Measurements from ENCODE around the gene ST6GALNAC3. TPM values are rescaled to one million over a fixed set of nuclear protein-coding genes. Genes with fewer than 3 reads are reported as not detected.

ST6GALNAC3 gene
- total and polyA plus RNA-seq, 2 donors from 2014 or later, result 8.8 to 15.8 TPM

DNA sequence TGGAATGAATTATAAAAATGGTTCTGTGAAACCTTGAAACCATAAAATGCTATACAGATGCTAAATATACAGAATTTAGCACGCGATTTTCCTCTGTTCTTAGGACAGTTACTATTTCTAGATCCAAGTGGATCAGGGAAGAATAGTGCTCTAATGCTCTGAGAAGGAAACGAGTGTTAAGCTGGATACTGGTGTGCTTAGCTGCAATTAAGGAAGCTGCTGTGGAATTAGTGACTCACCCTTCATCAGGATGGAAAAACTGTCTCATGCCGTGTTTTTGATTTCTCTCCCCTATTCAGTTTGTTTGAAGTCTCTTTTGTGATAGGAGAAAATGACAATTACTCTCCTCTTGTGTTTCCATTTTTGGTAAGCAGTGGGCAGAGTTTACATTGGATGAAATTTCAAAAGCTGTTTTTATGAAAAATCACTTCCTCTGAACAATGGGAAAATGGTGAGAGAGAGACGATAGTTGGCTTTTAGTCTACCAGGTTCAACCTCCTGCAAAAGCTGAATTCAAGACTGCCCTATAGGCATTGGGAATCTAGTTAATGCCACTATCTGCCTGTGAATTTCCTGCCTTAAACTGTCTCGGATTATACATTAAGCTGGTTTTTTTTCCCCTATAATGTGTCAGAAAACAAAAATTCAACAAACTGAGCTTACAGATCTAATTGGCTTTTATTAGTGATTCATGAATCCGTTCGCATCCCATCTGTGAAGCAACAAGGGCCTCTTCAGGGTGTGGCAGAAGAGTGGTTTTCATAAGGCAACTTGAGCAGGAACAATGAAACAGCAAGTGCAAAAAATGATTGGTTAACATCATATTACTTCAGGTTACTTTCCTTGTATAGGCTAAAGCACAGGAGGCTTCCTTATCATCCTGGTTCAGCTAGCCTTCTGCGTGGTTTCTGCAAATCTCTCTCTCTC lies 179.8 kb downstream of the ST6GALNAC3 start:
- TF ChIP-seq, protein P1, sequence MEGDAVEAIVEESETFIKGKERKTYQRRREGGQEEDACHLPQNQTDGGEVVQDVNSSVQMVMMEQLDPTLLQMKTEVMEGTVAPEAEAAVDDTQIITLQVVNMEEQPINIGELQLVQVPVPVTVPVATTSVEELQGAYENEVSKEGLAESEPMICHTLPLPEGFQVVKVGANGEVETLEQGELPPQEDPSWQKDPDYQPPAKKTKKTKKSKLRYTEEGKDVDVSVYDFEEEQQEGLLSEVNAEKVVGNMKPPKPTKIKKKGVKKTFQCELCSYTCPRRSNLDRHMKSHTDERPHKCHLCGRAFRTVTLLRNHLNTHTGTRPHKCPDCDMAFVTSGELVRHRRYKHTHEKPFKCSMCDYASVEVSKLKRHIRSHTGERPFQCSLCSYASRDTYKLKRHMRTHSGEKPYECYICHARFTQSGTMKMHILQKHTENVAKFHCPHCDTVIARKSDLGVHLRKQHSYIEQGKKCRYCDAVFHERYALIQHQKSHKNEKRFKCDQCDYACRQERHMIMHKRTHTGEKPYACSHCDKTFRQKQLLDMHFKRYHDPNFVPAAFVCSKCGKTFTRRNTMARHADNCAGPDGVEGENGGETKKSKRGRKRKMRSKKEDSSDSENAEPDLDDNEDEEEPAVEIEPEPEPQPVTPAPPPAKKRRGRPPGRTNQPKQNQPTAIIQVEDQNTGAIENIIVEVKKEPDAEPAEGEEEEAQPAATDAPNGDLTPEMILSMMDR (IDR thresholded peaks at IDR 0.05; ENCODE audit: borderline replicate concordance, extremely low read depth, insufficient read depth), result no peak
- H3K4me1 ChIP-seq (ENCODE audit: control insufficient read depth in 2 of 3, insufficient read depth in 2 of 3, low read depth in 1 of 3, low read length in 3 of 3), result no peaks in the 10 kb centered on the region

DNA sequence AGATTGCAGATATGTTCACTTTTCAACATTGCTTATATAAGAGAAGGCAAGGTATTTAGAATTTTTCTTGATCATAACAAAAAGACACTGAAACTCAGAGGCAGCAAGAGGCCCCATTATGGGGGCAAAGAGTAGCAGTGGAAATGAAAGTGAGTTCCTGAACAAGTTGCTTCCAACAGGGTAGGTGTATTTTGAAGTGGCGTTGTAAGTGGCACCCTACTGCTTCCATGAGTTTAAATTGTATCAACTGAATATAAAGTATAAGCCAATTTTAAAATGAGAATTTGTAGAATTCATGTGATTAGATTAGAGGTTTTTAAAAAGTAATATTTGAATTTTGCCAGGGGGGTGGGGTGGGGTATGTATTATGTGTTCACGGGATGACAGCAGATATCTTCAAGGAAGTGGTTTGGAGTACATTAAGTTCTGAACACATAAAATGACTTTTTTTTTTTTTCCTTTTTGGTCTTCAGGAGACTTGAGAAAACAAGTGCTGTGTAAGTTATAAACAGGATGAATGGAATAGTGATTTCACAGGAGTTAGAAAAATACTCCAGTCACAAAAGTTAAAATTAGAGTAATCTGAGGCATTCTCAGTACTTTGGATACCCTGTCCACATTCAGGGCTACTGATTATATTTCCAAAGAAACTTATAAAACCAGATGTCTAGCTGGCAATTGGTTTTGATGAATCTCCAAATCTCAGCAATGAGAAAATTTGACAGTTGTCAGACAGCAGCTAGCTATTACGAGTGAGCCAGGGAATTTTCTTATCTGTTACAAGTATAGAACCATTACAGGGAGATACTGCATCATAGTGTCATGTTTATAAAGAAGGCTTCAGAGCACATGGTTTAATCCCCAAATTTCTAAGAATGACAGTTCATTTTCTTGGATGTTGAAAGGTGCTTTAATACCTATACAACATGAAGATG lies 182.0 kb downstream of the ST6GALNAC3 start:
- H3K27me3 ChIP-seq (ENCODE audit: control insufficient read depth, insufficient read depth, low read length), result no peaks in the 10 kb centered on the region
- no peak overlapping the region for H3K4me3 ChIP-seq (ENCODE audit: low read length in 3 of 3)
- H3K36me3 ChIP-seq (ENCODE audit: control insufficient read depth in 2 of 3, insufficient read depth in 3 of 3, low read length in 3 of 3), result no peaks in the 10 kb centered on the region
- no peak overlapping the region for H3K9ac ChIP-seq (ENCODE audit: low read length in 3 of 3)
- H3K4me1 ChIP-seq (ENCODE audit: control insufficient read depth in 2 of 3, insufficient read depth in 2 of 3, low read depth in 1 of 3, low read length in 3 of 3), result no peaks in the 10 kb centered on the region
- H3K27ac ChIP-seq (ENCODE audit: low read depth in 2 of 2, low read length in 2 of 2), result no peak overlapping the region
- TF ChIP-seq, protein P1 (IDR thresholded peaks at IDR 0.05; ENCODE audit: borderline replicate concordance, extremely low read depth, insufficient read depth), result no peak
- DNase-seq, result no peak
- no peaks in the 10 kb centered on the region for H3K9me3 ChIP-seq (ENCODE audit: control insufficient read depth in 2 of 3, insufficient read depth in 1 of 3, low read length in 3 of 3)
- intact Hi-C loops (cut with DNase I), result no loop called here
- no peak for FAIRE-seq

More for the DNA sequence above, 179.8 kb downstream of the ST6GALNAC3 start:
- Histone ChIP-seq H3K9me3 (ENCODE audit: control insufficient read depth in 2 of 3, insufficient read depth in 1 of 3, low read length in 3 of 3) (no peaks in the 10 kb centered on the region), H3K9ac (ENCODE audit: low read length in 3 of 3) (no peak overlapping the region), H3K4me3 (ENCODE audit: low read length in 3 of 3) (no peak overlapping the region), H3K27ac (ENCODE audit: low read depth in 2 of 2, low read length in 2 of 2) (no peak overlapping the region), H3K36me3 (ENCODE audit: control insufficient read depth in 2 of 3, insufficient read depth in 3 of 3, low read length in 3 of 3) (no peaks in the 10 kb centered on the region), H3K27me3 (ENCODE audit: control insufficient read depth, insufficient read depth, low read length) (no peaks in the 10 kb centered on the region)
- DNase-seq (no peak), FAIRE-seq (no peak)
- intact Hi-C loops (cut with DNase I), result no loop called here

GRCh38 chr1:76257823-76258222 lies 183.3 kb downstream of the ST6GALNAC3 start:
- Histone ChIP-seq H3K4me3 (ENCODE audit: low read length in 3 of 3) (no peak overlapping the region), H3K27me3 (ENCODE audit: control insufficient read depth, insufficient read depth, low read length) (no peaks in the 10 kb centered on the region), H3K9ac (ENCODE audit: low read length in 3 of 3) (no peak overlapping the region), H3K4me1 (ENCODE audit: control insufficient read depth in 2 of 3, insufficient read depth in 2 of 3, low read depth in 1 of 3, low read length in 3 of 3) (no peaks in the 10 kb centered on the region), H3K9me3 (ENCODE audit: control insufficient read depth in 2 of 3, insufficient read depth in 1 of 3, low read length in 3 of 3) (no peaks in the 10 kb centered on the region), H3K36me3 (ENCODE audit: control insufficient read depth in 2 of 3, insufficient read depth in 3 of 3, low read length in 3 of 3) (no peaks in the 10 kb centered on the region), H3K27ac (ENCODE audit: low read depth in 2 of 2, low read length in 2 of 2) (no peak overlapping the region)
- TF ChIP-seq, protein P1 (IDR thresholded peaks at IDR 0.05; ENCODE audit: borderline replicate concordance, extremely low read depth, insufficient read depth), result no peak
- intact Hi-C loops (cut with DNase I), result no loop called here
- DNase-seq (no peak), FAIRE-seq (no peak)

Measured in kidney (tissue), 14 donors.